Upper lobe of right lung (tissue), 1 donor: ENCODE data around the gene NFKBIE. TPM values are rescaled to one million over a fixed set of nuclear protein-coding genes. Genes with fewer than 3 reads are reported as not detected.

ENCODE experiments used
- ATAC-seq: fragments of 200-7000 bp; cut with Tn5 transposase; one replicate; pipeline ENCODE4 v1.9.1; 2020; ENCODE audit warnings: mild to moderate bottlenecking, moderate library complexity
- DNase-seq: peaks from one replicate; pipeline ENCODE4 v3.0.0-alpha.2; 2020
- H3K27ac ChIP-seq: fragments of 200-600 bp; one replicate; pipeline ENCODE4 v1.8.0; 2022
- H3K27me3 ChIP-seq: fragments of 200-600 bp; one replicate; pipeline ENCODE4 v1.8.0; 2022; ENCODE audit warnings: mild to moderate bottlenecking
- H3K36me3 ChIP-seq: fragments of 200-600 bp; one replicate; pipeline ENCODE4 v1.8.0; 2022
- H3K4me1 ChIP-seq: fragments of 200-600 bp; one replicate; pipeline ENCODE4 v1.8.0; 2022
- H3K4me3 ChIP-seq: fragments of 200-600 bp; one replicate; pipeline ENCODE4 v1.8.0; 2022; ENCODE audit warnings: mild to moderate bottlenecking
- H3K9me3 ChIP-seq: fragments of 200-600 bp; one replicate; pipeline ENCODE4 v1.8.0; 2022
- intact Hi-C: fragments of 100-400 bp; cut with DNase I; formaldehyde crosslinking; loops from one replicate; pipeline ENCODE4 v1.11.0; 2022
- total RNA-seq: library from RNA; stranded (reverse); fragmentation: NEBNext Ultra II Directional; extraction: Animal tissue kit (Norgen Biotek cat#: 25700); gene quantifications from one replicate; pipeline ENCODE4 v1.2.1, GENCODE V29; 2021
- TF ChIP-seq, protein P1 (sequence below): fragments of 200-600 bp; IDR thresholded peaks from one replicate; pipeline ENCODE4 v1.8.0; 2022; ENCODE audit warnings: antibody characterized with exemption
- donor health status: DM: no; HTN: yes; CAD: no; lungs with severe emphysema.

NFKBIE gene
- total RNA-seq, 1 donor from 2014 or later = 7.1 TPM

DNA sequence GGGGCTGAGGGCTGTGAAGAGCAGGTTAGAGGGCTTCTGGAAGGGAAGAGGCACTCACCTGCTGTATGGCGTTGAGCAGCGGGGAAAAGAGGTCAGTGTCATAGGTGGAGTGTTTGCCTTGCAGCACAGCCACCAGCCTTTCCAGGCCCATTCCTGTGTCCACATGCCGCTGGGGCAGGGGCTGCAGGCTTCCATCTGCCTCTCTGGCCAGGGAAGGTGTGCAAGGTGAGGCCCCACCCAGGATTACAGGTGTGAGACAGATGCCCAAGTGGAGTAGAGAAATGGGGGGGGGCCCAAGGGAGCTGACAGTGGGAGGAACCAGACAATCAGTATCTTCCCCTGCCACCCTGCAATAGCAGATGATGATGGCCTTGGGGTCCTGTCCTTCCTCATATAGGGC lies 44.9 kb upstream of the NFKBIE start:
- Histone ChIP-seq H3K4me3 (no peak overlapping the region), H3K9me3 (no peaks in the 10 kb centered on the region), H3K36me3 (peaks cover 51% of the 10 kb centered on the region), H3K4me1 (peaks cover 7% of the 10 kb centered on the region), H3K27me3 (no peaks in the 10 kb centered on the region), H3K27ac (no peak overlapping the region)
- TF ChIP-seq, protein P1, sequence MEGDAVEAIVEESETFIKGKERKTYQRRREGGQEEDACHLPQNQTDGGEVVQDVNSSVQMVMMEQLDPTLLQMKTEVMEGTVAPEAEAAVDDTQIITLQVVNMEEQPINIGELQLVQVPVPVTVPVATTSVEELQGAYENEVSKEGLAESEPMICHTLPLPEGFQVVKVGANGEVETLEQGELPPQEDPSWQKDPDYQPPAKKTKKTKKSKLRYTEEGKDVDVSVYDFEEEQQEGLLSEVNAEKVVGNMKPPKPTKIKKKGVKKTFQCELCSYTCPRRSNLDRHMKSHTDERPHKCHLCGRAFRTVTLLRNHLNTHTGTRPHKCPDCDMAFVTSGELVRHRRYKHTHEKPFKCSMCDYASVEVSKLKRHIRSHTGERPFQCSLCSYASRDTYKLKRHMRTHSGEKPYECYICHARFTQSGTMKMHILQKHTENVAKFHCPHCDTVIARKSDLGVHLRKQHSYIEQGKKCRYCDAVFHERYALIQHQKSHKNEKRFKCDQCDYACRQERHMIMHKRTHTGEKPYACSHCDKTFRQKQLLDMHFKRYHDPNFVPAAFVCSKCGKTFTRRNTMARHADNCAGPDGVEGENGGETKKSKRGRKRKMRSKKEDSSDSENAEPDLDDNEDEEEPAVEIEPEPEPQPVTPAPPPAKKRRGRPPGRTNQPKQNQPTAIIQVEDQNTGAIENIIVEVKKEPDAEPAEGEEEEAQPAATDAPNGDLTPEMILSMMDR = no peak
- intact Hi-C loops = no loop called here
- DNase-seq (no peak), ATAC-seq (no peak)

DNA sequence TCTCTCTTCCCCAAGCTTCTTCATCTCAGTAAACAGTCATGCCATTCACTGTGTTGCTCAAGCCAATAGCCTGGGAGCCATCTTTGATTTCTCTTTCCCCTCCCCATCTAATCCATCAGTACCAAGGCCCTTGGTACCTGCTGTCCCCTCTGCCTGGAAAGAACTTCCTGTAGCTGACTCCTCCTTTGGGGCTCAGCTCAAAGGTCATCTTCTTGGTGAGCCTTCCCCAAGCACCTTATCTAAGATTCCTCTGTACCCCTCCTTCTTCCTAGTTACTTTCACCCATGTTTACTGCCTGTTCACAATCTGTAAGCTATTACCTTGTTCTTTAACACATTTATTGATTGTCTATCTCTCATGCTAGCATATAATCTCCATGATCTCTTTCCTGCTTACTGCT lies 44.3 kb upstream of the NFKBIE start:
- Histone ChIP-seq H3K4me1 (peaks cover 7% of the 10 kb centered on the region), H3K4me3 (no peak overlapping the region), H3K36me3 (peaks cover 57% of the 10 kb centered on the region), H3K27me3 (no peaks in the 10 kb centered on the region), H3K27ac (no peak overlapping the region), H3K9me3 (no peaks in the 10 kb centered on the region)
- ATAC-seq = no peak
- TF ChIP-seq, protein P1 = no peak
- no peak for DNase-seq
- intact Hi-C loops = no loop called here

DNA sequence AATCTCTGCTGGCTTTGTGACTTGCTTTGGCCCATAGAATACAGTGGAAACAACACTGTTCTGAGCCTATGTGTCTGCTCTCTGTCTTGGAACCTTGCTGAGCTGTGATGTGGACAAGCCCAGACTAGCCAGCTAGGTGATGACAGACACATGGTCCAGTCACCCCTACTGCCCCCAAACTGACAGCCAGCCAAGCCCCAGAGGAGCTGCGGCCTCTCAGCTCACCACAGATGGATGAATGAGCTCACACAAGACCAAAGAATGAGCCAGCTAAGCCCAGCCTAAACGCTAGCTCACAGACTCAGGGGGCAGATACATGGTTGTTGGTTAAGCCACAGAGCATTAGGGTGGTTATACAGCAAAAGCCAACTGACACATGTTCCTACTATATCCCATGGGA lies 43.7 kb upstream of the NFKBIE start:
- intact Hi-C loops = no loop called here
- H3K36me3 ChIP-seq = peaks cover 62% of the 10 kb centered on the region

DNA sequence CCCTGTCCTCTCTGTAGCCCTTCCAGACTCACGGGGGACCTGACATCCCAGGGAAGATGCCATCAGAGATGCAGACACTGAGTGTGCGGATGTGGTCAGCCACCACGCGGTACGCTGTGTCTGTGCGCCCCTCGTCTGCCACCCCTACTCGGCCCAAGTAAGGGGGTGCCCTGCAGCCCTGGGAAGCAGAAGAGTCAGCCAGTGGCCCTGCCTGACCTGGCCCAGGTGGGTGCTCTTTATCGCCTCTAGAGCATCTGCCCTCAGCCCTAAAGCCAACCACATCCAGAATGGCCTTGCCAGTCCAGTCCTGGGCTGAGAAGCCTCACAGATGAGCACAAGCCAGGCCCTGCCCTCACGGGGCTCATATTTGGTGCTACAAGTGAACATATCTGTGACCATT lies 41.9 kb upstream of the NFKBIE start:
- H3K36me3 ChIP-seq = peaks cover 81% of the 10 kb centered on the region
- TF ChIP-seq, protein P1 = no peak
- intact Hi-C loops = no loop called here
- H3K27ac ChIP-seq = no peak overlapping the region
- H3K4me1 ChIP-seq = peaks cover 3% of the 10 kb centered on the region
- DNase-seq (no peak), ATAC-seq (no peak)
- no peaks in the 10 kb centered on the region for H3K27me3 ChIP-seq
- H3K9me3 ChIP-seq = no peaks in the 10 kb centered on the region
- no peak overlapping the region for H3K4me3 ChIP-seq

More for the DNA sequence above, 43.7 kb upstream of the NFKBIE start:
- H3K4me3 ChIP-seq = no peak overlapping the region
- no peaks in the 10 kb centered on the region for H3K9me3 ChIP-seq
- TF ChIP-seq, protein P1 = no peak
- DNase-seq = no peak
- H3K27me3 ChIP-seq = no peaks in the 10 kb centered on the region
- no peak for ATAC-seq
- H3K4me1 ChIP-seq = peaks cover 7% of the 10 kb centered on the region
- H3K27ac ChIP-seq = no peak overlapping the region

DNA sequence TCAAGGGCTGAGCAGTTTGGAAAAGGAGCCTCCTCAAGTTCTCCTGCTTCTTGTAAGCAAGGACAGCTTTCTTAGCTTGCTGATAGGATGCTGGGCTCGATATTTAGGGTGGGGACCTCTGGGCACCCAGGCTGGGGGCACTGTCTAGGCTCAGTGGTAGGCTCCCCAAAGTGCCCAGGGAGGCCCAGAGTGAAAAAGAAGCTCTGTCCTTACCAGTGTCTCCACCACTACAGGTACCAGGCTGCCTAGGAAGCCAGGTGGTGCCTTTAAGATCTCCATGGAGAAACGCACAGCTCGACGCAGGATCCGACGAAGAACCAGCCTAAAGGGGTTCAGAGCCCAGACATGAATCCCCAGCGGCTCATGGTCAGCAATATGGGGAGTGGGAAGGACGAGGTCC lies 41.4 kb upstream of the NFKBIE start:
- ATAC-seq = no peak
- intact Hi-C loops = no loop called here
- peaks cover 86% of the 10 kb centered on the region for H3K36me3 ChIP-seq

More for the DNA sequence above, 41.4 kb upstream of the NFKBIE start:
- no peak for DNase-seq
- TF ChIP-seq, protein P1 = no peak
- Histone ChIP-seq H3K27ac (no peak overlapping the region), H3K9me3 (no peaks in the 10 kb centered on the region), H3K4me3 (no peak overlapping the region), H3K4me1 (no peaks in the 10 kb centered on the region), H3K27me3 (no peaks in the 10 kb centered on the region)
